H1 (cell line): ENCODE results near the gene EEF2. TPM values are rescaled to one million over a fixed set of nuclear protein-coding genes. Genes with fewer than 3 reads are reported as not detected.
A peak's percentile ranks its signal among the peaks of the same experiment; 100 is the strongest.

Experiments used
- ATF3 ChIP-seq: IDR thresholded peaks from 2 replicates; pipeline ENCODE4 v1.6.1; 2011; ENCODE audit warnings: low read depth, mild to moderate bottlenecking, low read length; ENCODE audit not compliant: insufficient read depth
- BCL11A ChIP-seq, 2 experiments: IDR thresholded peaks; one replicate each; pipeline ENCODE4 v1.6.1; 2011; ENCODE audit warnings: low read depth in 2 of 2, low read length in 2 of 2, mild to moderate bottlenecking in 2 of 2
- CHD2 ChIP-seq: IDR thresholded peaks from 2 replicates; pipeline ENCODE4 v1.6.1; 2012; ENCODE audit warnings: low read length, improper control_type of control experiment
- HDAC2 ChIP-seq, 2 experiments: fragments of 300-600 bp in 1 of 2; sonication (generic) in 1 of 2; IDR thresholded peaks; 2 replicates each; pipeline ENCODE4 v1.6.1; 2011 to 2012; ENCODE audit warnings: low read depth in 2 of 2, low read length in 2 of 2, mild to moderate bottlenecking in 2 of 2, moderate library complexity in 2 of 2, borderline replicate concordance in 1 of 2, inconsistent platforms in 1 of 2
- MAFK ChIP-seq: IDR thresholded peaks from 2 replicates; pipeline ENCODE4 v1.6.1; 2012; ENCODE audit warnings: low read depth, mild to moderate bottlenecking, improper control_type of control experiment, low read length
- NANOG ChIP-seq: IDR thresholded peaks from 2 replicates; pipeline ENCODE4 v1.6.1; 2011; ENCODE audit warnings: low read length, low read depth, mild to moderate bottlenecking, inconsistent platforms; ENCODE audit not compliant: insufficient read depth, poor library complexity, severe bottlenecking
- POLR2AphosphoS5 ChIP-seq: IDR thresholded peaks from 2 replicates; pipeline ENCODE4 v1.6.1; 2011; ENCODE audit warnings: low read depth, low read length
- SP4 ChIP-seq: IDR thresholded peaks from 2 replicates; pipeline ENCODE4 v1.6.1; 2012; ENCODE audit warnings: low read length, inconsistent platforms
- microRNA counts: library from miRNA; unstranded; fragments of <30 nt; microRNA quantifications from one replicate; lab custom pipeline; 2015
- microRNA-seq, 2 experiments: library from miRNA; unstranded; fragments of <30 nt; microRNA quantifications; one replicate each; pipeline versions ENCODE4 to v1.2.0, GENCODE V29; 2016 to 2020; ENCODE audit warnings: borderline microRNAs expressed in 2 of 2, borderline number of aligned reads in 2 of 2, borderline replicate concordance in 1 of 2
- polyA plus RNA-seq, 7 experiments: library from polyadenylated mRNA; depleted of rRNA in 3 of 7; stranded (reverse) in 5 of 7; unstranded in 2 of 7; fragments of >200 nt in 5 of 7; fragments of 200-250 nt in 2 of 7; gene quantifications; 1 replicate in 5 of 7; 2 replicates in 1 of 7; 4 replicates in 1 of 7; pipeline versions ENCODE4 v1.2.1 to v1.2.3, GENCODE V29; 2011 to 2013; ENCODE audit warnings: missing spikeins in 2 of 7, mixed read lengths in 2 of 7
- small RNA-seq: library from polyadenylated mRNA; stranded (forward); fragments of <200 nt; extraction: miRNeasy Mini kit (QIAGEN cat#:217004); gene quantifications from one replicate; pipeline ENCODE3, GENCODE V24; 2013; ENCODE audit not compliant: insufficient read depth
- total RNA-seq: library from RNA; stranded (reverse); fragmentation: NEBNext Ultra II Directional; extraction: Animal tissue kit (Norgen Biotek cat#: 25700); gene quantifications from 2 replicates; pipeline ENCODE4 v1.2.1, GENCODE V29; 2021

Gene EEF2
- total and polyA plus RNA-seq, 2 of the 8 experiments (the other 6 are each of a cell fraction or from before 2014, with no cell fraction given): 1,554 to 3,380 TPM

GRCh38 chr19:3931041-3931440, 54.2 kb downstream of the EEF2 start (continued):
- TF ChIP-seq ATF3 (no peak), MAFK (no peak), POLR2AphosphoS5 (no peak), HDAC2 (IDR thresholded peaks at IDR 0.05; ENCODE audit: borderline replicate concordance in 1 of 2, low read depth in 2 of 2, low read length in 2 of 2) (no peak), NANOG (no peak), BCL11A (IDR thresholded peaks at IDR 0.05; ENCODE audit: low read depth in 2 of 2, low read length in 2 of 2) (no peak), CHD2 (no peak), SP4 (no peak)

MicroRNAs encoded within 50 kb of the gene (microRNA counts, 767-probe panel; counts per million panel counts)
- 879 counts per million, percentile 95 among the panel's probes with 10 or more counts for microRNA hsa-miR-637 (lab: Ali Mortazavi, UCI)

Small RNA genes within 50 kb of the gene (microRNA-seq; reads per million reads assigned to microRNA genes)
- gene MIR637: 0 reads per million in 2 experiments

Small RNA genes within 50 kb of the gene (small RNA-seq; reads per million reads assigned to genes)
- 84.4 reads per million, percentile 97 among the genes with 10 or more reads in this experiment for gene SNORD37

Other genes with a start within 250 kb of the EEF2 start
- gene APBA3, start 223.8 kb downstream of the EEF2 start, total RNA-seq: 21.4 and 23.4 TPM in 2 replicates
- 36.9 and 48.4 TPM in 2 replicates for gene APBA3, start 223.8 kb downstream of the EEF2 start, polyA plus RNA-seq (2011; rRNA removed)
- 72.8 and 80.3 TPM in 2 replicates for gene MRPL54, start 222.8 kb downstream of the EEF2 start, total RNA-seq
- gene MRPL54, start 222.8 kb downstream of the EEF2 start, polyA plus RNA-seq (2011; rRNA removed): 63.8 and 83.6 TPM in 2 replicates
- gene RAX2, start 213.2 kb downstream of the EEF2 start, total RNA-seq: not detected in 2 replicates
- 0.08 and 0.19 TPM in 2 replicates for gene RAX2, start 213.2 kb downstream of the EEF2 start, polyA plus RNA-seq (2011; rRNA removed)
- gene MATK, start 199.1 kb downstream of the EEF2 start, total RNA-seq: 21.4 and 21.5 TPM in 2 replicates
- gene MATK, start 199.1 kb downstream of the EEF2 start, polyA plus RNA-seq (2011; rRNA removed): 20.5 and 37.8 TPM in 2 replicates
- 14.5 TPM in 2 replicates for gene ZFR2, start 116.4 kb downstream of the EEF2 start, total RNA-seq
- gene ZFR2, start 116.4 kb downstream of the EEF2 start, polyA plus RNA-seq (2011; rRNA removed): 28.4 and 42.5 TPM in 2 replicates
- gene ATCAY, start 104.8 kb downstream of the EEF2 start, total RNA-seq: 31.6 and 33.8 TPM in 2 replicates
- gene ATCAY, start 104.8 kb downstream of the EEF2 start, polyA plus RNA-seq (2011; rRNA removed): 24.4 and 31.6 TPM in 2 replicates
- 86.2 and 87.4 TPM in 2 replicates for gene NMRK2, start 52.4 kb downstream of the EEF2 start, total RNA-seq
- 206 and 227 TPM in 2 replicates for gene NMRK2, start 52.4 kb downstream of the EEF2 start, polyA plus RNA-seq (2011; rRNA removed)
- 78.1 and 80.8 TPM in 2 replicates for gene DAPK3, start 14.4 kb downstream of the EEF2 start, total RNA-seq
- gene DAPK3, start 14.4 kb downstream of the EEF2 start, polyA plus RNA-seq (2011; rRNA removed): 53.2 and 76.8 TPM in 2 replicates
- 41.4 and 51.4 TPM in 2 replicates for gene PIAS4, start 22.3 kb upstream of the EEF2 start, total RNA-seq
- 30.2 and 50.9 TPM in 2 replicates for gene PIAS4, start 22.3 kb upstream of the EEF2 start, polyA plus RNA-seq (2011; rRNA removed)
- 16.6 and 17.8 TPM in 2 replicates for gene ZBTB7A, start 81.4 kb upstream of the EEF2 start, total RNA-seq
- gene ZBTB7A, start 81.4 kb upstream of the EEF2 start, polyA plus RNA-seq (2011; rRNA removed): 5.6 and 9.1 TPM in 2 replicates
- gene MAP2K2, start 138.7 kb upstream of the EEF2 start, total RNA-seq: 161 and 162 TPM in 2 replicates
- gene MAP2K2, start 138.7 kb upstream of the EEF2 start, polyA plus RNA-seq (2011; rRNA removed): 111 and 194 TPM in 2 replicates
- not detected in 2 replicates for gene CREB3L3, start 168.2 kb upstream of the EEF2 start, total RNA-seq
- gene CREB3L3, start 168.2 kb upstream of the EEF2 start, polyA plus RNA-seq (2011; rRNA removed): 0.12 and 0.17 TPM in 2 replicates
- 23.9 and 25.2 TPM in 2 replicates for gene SIRT6, start 197.1 kb upstream of the EEF2 start, total RNA-seq
- gene SIRT6, start 197.1 kb upstream of the EEF2 start, polyA plus RNA-seq (2011; rRNA removed): 27.0 and 39.3 TPM in 2 replicates
- gene ANKRD24, start 197.2 kb upstream of the EEF2 start, total RNA-seq: 14.1 and 14.5 TPM in 2 replicates
- 7.6 and 15.1 TPM in 2 replicates for gene ANKRD24, start 197.2 kb upstream of the EEF2 start, polyA plus RNA-seq (2011; rRNA removed)
- 0.99 and 1.1 TPM in 2 replicates for gene EBI3, start 244.1 kb upstream of the EEF2 start, total RNA-seq
- 5.2 and 8.4 TPM in 2 replicates for gene EBI3, start 244.1 kb upstream of the EEF2 start, polyA plus RNA-seq (2011; rRNA removed)